GM19463 (cell line): Measurements from ENCODE around the gene DFFB.
"Not testable (repeated sequence)": the region's sequence is repeated elsewhere in the genome, so short reads cannot be mapped to it uniquely, and the experiment has no call there.

Experiments used
- ATAC-seq: cut with Tn5 transposase; IDR thresholded peaks from one replicate; pipeline ENCODE4 v1.9.1; 2021; ENCODE audit warnings: mild to moderate bottlenecking, moderate library complexity; ENCODE audit not compliant: unreplicated experiment

DFFB gene

DNA sequence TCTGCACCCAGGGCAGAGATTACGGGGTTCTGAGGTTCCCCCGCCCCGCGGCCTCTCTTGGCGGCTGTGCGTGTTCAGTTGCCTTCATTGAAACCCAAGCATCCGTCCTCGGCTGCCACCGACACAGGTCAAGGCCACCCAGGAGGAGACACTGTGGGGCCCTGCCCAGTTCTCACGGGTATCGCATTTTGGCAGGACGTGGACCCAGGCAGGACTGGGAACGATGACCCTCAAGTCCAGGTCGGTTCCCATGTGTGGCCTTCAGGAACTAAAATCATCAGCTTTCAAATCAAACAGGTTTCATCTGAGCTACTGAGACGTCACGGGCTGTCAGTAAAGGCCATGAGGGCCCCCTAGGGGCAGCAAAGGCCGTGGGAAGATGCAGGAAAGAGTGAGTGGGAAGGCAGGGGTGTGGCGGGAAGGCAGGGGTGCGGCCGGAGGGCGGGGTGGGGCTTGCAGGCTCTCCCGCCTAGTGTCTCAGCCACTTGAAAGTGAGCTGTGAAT lies 49.8 kb downstream of the DFFB start:
- ATAC-seq = no peak

GRCh38 chr1:3907621-3908165 lies 50.4 kb downstream of the DFFB start:
- ATAC-seq = no peak

DNA sequence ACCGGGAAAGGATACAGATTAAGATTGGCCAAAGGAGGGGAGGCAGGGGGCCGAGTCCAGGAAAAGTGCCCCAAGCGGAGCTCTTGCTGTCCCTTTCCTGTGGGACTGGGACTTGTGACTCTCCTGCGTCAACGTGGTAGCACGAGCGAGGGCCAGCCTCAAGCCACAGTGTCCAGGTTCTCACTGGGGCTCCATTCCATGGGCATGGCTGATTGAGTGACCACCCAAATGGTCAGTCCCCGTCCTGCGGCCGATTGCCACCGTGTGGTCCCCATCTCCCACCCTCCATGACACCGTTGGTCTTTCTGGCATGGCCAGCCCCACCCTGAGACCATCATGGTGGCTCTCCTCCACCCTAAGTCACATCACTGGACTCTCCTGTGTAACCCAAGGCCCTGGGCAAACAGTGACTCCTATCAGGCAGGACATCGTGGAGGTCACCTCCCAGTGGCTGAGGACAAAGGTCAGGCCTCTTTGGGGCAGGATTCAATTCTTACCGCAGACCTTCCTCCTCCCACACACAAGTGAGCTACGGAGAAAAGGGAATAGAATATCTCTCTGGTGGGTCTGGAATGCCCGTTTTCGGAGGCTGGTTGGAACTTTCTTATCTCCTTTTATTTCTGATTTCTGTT lies 51.7 kb downstream of the DFFB start:
- no peak for ATAC-seq

GRCh38 chr1:3909615-3910014 lies 52.3 kb downstream of the DFFB start:
- no peak for ATAC-seq

DNA sequence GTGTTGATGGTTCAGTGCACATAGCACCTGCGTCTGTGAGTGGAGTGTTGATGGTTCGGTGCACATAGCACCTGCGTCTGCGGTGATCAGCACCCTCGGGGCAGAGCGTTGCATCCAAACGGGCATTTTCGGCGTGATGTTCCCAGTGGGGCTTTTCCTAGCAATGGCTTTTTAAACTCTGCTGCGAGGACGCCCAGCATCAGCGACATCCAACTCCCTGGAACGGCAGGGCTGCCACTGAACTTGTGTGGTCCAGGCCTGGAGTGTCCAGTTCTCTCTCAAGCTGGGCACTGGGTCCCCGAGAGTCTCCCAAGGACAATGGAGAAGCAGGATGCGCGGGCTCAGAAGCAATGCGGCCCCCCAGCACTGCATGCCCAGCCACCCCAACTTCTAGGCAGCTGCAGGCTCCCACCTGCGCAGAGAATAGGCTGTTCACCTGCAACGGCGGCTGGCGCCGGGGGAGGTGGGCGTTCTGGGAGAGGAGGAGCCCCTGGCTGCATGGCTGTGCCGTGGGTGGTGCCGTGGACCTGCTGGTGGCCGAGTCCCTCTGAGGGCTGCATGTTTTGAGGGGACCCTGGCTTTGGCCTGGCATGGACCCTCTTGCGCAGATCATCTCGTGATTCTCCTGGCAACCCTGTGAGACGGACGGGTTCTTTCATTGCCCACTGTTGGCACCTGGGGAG lies 52.9 kb downstream of the DFFB start:
- ATAC-seq = no peak

DNA sequence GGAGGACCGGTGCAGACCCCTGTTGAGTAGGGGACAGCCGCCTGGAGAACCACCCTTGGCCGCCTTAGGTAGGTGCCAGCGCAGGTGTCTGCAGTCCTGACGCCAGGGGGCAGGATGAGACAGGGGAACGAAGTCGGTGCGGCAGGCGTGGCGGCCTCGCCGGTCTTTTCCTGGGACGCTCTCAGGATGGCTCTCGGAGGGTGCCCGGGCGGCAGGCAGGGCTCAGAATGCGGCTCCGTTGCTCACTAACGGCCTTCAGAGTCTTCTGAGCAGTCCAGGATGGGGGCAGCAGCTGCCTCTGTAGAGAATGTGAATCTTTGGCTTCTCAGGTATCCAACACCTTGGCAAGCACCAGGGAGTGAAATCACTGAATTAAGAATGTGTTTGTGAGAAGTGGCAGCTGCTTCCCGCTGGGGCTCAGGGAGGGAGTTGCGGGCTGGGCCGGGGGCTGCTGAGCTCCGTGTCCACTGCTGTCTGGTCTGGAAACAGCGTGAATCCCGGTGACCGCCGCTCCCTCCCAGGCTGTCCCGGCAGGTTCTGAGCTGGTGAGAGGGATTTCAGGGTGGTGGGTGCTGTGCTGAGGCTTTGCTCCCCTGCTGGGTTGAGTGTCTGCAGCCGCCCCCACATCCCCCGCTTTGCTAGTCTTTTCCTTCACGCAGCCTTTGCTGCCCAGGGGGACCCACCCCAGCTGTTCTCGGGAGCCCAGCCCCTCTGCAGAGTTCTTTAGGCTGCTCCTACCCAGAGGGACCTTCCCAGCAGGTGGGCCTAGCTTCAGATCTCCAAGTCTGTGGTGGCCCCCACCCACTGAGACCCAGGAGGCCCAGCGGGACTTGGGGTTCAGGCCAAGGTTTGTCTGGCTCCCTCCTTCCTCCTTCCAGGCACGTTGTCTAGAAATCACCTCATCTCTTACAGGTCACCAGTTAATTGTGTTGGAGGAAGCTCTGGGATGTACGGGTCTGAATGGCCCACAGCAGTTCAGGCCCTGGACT lies 53.9 kb downstream of the DFFB start:
- ATAC-seq = no peak

GRCh38 chr1:3911981-3912808 lies 54.9 kb downstream of the DFFB start:
- ATAC-seq = no peak

- no peak for ATAC-seq
Measured at GRCh38 chr1:3912809-3913685, 55.8 kb downstream of the DFFB start.

DNA sequence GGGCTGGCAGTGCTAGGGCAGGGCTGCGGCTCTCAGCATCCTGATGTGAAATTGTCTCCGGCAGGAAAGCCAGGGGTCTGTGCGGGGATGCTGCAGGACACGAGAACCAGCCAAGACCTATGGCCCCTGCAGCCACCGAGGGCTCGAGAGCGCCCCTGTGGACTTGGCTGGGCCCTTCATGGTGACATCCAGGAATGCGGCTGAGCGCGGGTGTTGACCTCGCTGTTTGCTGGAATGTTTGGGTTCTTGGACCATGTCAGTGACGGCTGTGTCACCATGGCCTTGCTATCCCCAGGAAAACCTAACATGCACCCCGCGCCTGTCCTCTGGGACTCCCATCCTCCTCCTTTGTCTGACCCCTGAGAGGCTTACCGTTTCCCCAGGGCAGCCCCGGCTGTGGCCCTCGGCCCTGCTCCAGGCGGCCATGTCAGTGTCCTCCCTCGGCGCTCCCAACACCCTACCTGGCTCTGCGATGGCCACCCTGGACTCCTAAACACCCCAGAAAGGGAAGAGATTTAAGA lies 57.1 kb downstream of the DFFB start:
- no peak for ATAC-seq

- no peak for ATAC-seq
Measured at GRCh38 chr1:3914911-3915310, 57.6 kb downstream of the DFFB start.

DNA sequence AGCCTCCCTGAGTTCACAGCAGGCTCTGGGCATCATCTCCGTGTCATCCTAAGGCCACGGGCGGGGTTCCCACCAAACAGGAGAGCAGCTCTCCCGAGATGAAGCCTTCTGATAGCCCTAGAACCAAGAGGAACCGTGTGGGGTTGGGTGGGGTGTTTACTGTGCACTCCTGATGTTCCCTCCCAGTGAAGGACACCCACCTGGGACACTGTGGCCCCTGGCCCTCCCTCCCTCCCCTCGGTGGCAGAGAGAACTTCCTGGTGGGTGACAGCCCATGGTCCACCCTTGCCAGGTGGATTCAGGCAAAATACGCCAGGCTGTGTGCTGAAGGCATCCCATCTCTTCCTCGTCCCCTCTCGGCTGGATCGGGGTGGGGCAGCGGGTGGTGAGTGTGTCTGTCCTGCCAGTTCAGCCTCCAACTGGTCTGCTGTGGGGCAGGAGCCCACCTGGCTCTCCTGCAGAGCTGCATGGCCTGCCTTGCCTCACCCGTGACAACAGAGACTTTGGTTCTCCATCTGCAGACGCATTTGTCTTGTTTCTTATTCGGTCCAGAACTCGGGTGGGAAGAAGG lies 58.4 kb downstream of the DFFB start:
- ATAC-seq = no peak

GRCh38 chr1:3917761-3918160 lies 60.5 kb downstream of the DFFB start:
- no peak for ATAC-seq

- not testable (repeated sequence) for ATAC-seq
Measured at GRCh38 chr1:3918359-3918758, 61.1 kb downstream of the DFFB start.

- ATAC-seq = no peak
Measured at GRCh38 chr1:3918966-3919611, 61.8 kb downstream of the DFFB start.

DNA sequence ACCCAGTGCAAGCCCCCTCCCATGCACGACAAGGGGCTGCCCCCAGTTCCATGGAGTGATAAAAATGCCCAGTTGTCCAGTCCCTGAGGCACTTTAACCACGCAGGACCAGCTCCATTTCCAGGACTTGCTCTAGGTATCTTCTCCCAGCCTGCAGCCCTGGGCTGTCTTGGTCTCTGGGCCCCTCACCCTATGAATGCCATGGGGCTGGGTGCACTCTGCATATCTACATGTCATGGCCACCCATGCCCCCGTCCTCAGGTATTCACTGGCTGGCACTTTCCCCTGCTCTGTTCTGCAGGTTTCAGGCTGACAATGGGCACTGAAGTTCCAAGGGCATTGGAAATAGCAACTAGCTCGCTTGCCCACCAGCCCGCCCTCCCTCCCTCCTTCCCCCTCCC lies 62.4 kb downstream of the DFFB start:
- no peak for ATAC-seq

- no peak for ATAC-seq
Measured at GRCh38 chr1:3921765-3922164, 64.5 kb downstream of the DFFB start.

- no peak for ATAC-seq
Measured at GRCh38 chr1:3922201-3922725, 65.0 kb downstream of the DFFB start.

DNA sequence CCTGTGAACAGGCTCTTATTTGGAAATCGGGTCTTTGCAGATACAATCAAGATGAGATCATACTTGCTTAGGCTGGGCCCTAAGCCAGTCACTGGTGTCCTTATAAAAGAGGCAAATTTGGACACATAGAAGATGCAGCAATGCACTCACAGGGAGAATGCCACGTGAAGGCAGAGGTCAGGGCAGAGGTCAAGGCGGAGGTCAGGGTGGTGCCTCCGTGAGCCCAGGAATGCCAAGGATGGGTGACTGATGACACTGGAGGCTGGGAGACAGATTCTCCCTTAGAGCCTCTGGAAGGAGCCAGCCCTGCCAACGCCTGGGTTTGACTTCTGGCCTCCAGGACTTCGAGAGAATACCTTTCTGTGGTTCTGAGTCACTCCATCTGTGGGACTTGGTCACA lies 65.6 kb downstream of the DFFB start:
- ATAC-seq = no peak
